ENCODE measurements around the gene OSBPL3. TPM values are rescaled to one million over a fixed set of nuclear protein-coding genes. Genes with fewer than 3 reads are reported as not detected.

Gene OSBPL3
- total RNA-seq, 6 experiments from 2014 or later, result 49.7 to 68.8 (median 63.2) TPM

DNA sequence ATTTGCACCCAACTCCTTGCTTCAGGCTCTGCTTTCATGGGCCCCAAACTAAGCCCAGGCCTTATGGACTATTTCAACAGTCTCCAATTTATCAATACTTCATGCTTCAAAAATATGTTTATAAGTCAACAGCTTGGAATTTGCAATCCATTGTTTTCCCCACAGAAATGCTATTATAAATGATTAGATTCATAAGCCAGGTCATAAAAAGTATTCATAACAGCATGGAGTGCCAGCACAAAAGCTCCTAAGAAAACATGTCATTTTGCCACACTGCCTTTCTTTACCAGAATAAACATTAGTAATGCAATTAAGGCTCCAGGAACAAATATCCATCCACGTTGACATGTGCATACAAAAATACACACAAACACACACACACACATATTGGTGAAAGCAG is 30.1 kb downstream of the OSBPL3 start:
- DNase-seq, result no peak
- H3K4me3 Mint-ChIP-seq, result no peak overlapping the region
- no peaks in the 10 kb centered on the region for H3K27me3 Mint-ChIP-seq (ENCODE audit: insufficient read depth)
- peaks cover 13% of the 10 kb centered on the region for H3K36me3 Mint-ChIP-seq (ENCODE audit: low read depth)
- H3K9me3 Mint-ChIP-seq, result no peaks in the 10 kb centered on the region
- peak overlapping the region; percentile 53 for H3K27ac Mint-ChIP-seq
- TF ChIP-seq, protein P1, sequence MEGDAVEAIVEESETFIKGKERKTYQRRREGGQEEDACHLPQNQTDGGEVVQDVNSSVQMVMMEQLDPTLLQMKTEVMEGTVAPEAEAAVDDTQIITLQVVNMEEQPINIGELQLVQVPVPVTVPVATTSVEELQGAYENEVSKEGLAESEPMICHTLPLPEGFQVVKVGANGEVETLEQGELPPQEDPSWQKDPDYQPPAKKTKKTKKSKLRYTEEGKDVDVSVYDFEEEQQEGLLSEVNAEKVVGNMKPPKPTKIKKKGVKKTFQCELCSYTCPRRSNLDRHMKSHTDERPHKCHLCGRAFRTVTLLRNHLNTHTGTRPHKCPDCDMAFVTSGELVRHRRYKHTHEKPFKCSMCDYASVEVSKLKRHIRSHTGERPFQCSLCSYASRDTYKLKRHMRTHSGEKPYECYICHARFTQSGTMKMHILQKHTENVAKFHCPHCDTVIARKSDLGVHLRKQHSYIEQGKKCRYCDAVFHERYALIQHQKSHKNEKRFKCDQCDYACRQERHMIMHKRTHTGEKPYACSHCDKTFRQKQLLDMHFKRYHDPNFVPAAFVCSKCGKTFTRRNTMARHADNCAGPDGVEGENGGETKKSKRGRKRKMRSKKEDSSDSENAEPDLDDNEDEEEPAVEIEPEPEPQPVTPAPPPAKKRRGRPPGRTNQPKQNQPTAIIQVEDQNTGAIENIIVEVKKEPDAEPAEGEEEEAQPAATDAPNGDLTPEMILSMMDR (IDR thresholded peaks at IDR 0.05), result no peak
- peaks cover 80% of the 10 kb centered on the region for H3K4me1 Mint-ChIP-seq (ENCODE audit: low read depth)

DNA sequence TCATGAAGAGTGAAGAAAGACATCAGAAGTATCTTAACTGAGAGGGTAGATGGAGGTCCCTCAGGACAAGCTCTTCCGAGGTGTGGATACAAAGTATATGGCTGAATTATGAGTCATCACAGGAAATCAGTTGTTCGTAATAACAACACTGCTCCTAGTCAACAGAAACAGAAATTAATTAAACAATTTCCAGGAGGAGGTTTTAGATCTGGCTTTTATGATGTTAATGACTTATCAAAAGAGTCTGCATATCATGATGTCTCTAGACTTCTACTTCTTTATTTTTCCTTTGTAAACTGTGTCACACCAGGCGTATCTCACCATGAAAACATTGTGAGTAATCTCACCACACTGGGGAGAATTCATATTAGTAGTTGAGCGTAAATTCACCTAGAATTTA is 31.2 kb downstream of the OSBPL3 start:
- TF ChIP-seq, protein P1 (IDR thresholded peaks at IDR 0.05), result no peak
- Mint-ChIP-seq H3K36me3 (ENCODE audit: low read depth) (peaks cover 12% of the 10 kb centered on the region), H3K4me1 (ENCODE audit: low read depth) (peaks cover 78% of the 10 kb centered on the region), H3K9me3 (no peaks in the 10 kb centered on the region), H3K27me3 (ENCODE audit: insufficient read depth) (no peaks in the 10 kb centered on the region), H3K27ac (peak overlapping the region; percentile 53), H3K4me3 (peak overlapping the region; percentile 10; the same call in 1 of the 2 replicates)
- peak; percentile 25 for DNase-seq

DNA sequence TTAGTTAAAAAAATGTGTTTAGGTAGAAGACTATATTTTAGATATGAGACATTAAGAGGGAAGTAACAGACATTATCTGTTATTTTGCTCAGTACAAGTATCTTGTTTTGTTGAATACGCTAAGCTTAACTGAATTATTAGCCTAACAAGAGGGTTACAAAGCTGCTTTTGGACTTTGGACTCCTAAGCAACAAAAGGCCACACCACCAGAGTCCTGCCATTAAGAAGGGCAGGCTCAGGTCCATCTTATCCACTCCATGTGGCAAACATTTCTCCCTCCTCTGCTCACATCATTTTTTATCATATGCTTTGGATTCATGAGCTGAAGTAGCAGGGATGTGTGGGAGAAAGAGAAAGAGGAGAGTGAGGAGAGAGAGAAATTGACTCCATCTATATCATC is 33.5 kb downstream of the OSBPL3 start:
- H3K36me3 Mint-ChIP-seq (ENCODE audit: low read depth), result peaks cover 13% of the 10 kb centered on the region
- no peaks in the 10 kb centered on the region for H3K27me3 Mint-ChIP-seq (ENCODE audit: insufficient read depth)
- H3K27ac Mint-ChIP-seq, result no peak overlapping the region; the same call in 1 of the 2 replicates
- no peak for DNase-seq
- no peaks in the 10 kb centered on the region for H3K9me3 Mint-ChIP-seq
- TF ChIP-seq, protein P1 (IDR thresholded peaks at IDR 0.05), result no peak
- H3K4me3 Mint-ChIP-seq, result no peak overlapping the region
- H3K4me1 Mint-ChIP-seq (ENCODE audit: low read depth), result peaks cover 94% of the 10 kb centered on the region

DNA sequence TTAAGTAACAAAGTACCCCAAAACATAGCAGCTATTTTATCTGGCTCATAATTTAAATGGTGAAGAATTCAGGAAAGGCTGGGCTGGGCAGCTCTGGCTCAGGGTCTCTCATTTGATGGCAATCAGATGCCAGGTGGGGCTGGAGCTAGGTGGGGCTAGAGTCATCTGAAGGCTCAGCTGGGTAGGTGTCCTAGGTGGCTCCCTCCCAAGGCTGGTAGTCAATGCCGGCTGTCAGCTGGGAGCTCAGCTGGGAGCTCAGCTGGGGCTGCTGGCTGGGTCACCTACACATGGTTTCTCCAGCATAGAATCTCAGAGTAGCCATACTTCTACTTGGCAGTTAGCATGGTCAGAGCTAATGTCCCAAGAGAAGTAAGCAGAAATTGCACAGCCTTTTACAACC is 34.1 kb downstream of the OSBPL3 start:
- peaks cover 93% of the 10 kb centered on the region for H3K4me1 Mint-ChIP-seq (ENCODE audit: low read depth)
- H3K4me3 Mint-ChIP-seq, result no peak overlapping the region
- TF ChIP-seq, protein P1 (IDR thresholded peaks at IDR 0.05), result no peak
- no peaks in the 10 kb centered on the region for H3K9me3 Mint-ChIP-seq
- no peaks in the 10 kb centered on the region for H3K27me3 Mint-ChIP-seq (ENCODE audit: insufficient read depth)
- DNase-seq, result no peak
- H3K27ac Mint-ChIP-seq, result peak overlapping the region; percentile 33; the same call in 1 of the 2 replicates
- H3K36me3 Mint-ChIP-seq (ENCODE audit: low read depth), result peaks cover 17% of the 10 kb centered on the region

DNA sequence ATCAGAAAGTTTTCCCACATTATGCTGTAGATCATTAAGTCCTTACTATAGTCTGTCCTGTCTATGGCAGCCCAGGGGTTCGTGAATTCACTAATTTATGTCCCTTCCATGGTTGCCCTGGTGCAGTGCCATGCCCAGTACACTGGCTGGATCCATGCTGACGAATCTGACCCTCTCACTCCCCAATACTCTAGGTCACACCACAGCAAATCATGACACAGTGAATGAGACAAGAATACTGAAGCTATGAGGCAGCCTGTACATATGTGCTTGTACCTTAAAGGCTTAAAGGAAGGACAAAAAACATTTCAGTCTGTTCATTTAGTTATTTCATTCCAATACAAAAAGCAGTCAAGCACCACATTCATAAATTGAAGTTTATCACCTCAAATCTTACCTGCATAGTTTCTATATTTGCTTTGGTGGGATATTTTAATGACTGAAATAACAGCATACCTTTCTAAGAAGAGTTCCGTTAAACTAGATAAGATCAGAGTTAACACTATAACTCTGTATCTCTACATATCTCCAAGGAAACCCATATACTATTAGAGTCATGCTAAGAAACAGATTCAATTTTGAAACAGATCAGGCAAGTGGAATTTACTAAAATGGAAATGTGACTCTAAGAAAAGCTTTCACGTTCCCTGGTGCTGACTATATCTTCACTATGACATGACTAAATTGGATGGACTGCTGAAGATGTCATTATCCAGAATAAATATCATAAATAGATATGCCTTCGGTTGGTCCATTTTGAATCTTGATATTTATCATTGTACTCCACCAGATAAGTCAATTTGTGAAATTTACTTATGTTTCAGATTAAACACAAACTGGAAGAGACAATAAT is 36.7 kb downstream of the OSBPL3 start:
- Mint-ChIP-seq H3K36me3 (ENCODE audit: low read depth) (peaks cover 29% of the 10 kb centered on the region), H3K9me3 (no peaks in the 10 kb centered on the region), H3K27ac (peak overlapping the region; percentile 87), H3K4me1 (ENCODE audit: low read depth) (peaks cover 89% of the 10 kb centered on the region), H3K4me3 (peak overlapping the region; percentile 57), H3K27me3 (ENCODE audit: insufficient read depth) (no peaks in the 10 kb centered on the region)
- TF ChIP-seq, protein P1 (IDR thresholded peaks at IDR 0.05), result no peak
- peak; percentile 82 for DNase-seq
